ENCODE measurements around the gene MDM1. TPM values are rescaled to one million over a fixed set of nuclear protein-coding genes. Genes with fewer than 3 reads are reported as not detected.

MDM1 gene
- total RNA-seq, 1 donor from 2014 or later: 26.2 TPM

DNA sequence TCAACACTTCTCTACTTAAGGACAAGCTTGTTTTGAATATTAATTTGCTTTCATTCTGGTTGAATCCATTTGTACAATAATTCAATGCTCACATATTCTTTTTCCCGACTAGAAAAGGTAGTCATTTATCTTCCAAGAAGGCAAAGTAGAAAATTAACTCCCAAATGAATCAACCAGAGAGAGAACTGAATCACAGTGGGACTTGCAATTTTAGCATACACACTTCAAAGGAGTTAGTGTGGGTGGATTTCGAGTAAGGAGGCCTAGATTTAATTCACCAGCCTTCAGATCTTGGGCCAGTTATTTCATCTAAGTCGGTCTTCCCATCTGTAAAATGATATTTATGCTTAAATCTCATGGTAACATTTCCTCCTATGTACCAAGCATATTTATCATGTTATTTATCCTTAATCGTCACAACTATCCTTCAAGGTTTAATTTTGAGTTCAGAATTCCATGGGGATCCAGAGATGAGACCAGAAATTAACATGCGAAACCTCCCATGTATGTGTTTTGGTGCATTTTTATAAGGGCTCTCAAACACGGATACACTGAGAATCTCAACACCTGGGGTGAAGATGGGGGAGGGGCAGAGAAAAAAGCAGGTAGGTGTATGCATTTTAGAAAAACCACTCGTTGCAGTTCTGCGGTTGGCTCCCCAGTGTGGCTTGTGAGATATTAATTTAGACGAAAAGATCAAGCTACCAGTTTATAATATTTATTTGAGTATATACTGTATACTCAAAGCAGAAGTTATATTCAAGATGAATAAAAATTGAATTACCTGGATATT lies 39.8 kb downstream of the MDM1 start:
- Mint-ChIP-seq H3K4me1 (no peaks in the 10 kb centered on the region), H3K4me3 (no peak overlapping the region), H3K27me3 (ENCODE audit: low read depth) (no peaks in the 10 kb centered on the region), H3K27ac (ENCODE audit: unreplicated experiment) (no peak overlapping the region), H3K9me3 (no peaks in the 10 kb centered on the region), H3K36me3 (ENCODE audit: low read depth) (peaks cover 5% of the 10 kb centered on the region)
- no peak for DNase-seq (ENCODE audit: low read depth, low spot score)
- TF ChIP-seq, protein P1, sequence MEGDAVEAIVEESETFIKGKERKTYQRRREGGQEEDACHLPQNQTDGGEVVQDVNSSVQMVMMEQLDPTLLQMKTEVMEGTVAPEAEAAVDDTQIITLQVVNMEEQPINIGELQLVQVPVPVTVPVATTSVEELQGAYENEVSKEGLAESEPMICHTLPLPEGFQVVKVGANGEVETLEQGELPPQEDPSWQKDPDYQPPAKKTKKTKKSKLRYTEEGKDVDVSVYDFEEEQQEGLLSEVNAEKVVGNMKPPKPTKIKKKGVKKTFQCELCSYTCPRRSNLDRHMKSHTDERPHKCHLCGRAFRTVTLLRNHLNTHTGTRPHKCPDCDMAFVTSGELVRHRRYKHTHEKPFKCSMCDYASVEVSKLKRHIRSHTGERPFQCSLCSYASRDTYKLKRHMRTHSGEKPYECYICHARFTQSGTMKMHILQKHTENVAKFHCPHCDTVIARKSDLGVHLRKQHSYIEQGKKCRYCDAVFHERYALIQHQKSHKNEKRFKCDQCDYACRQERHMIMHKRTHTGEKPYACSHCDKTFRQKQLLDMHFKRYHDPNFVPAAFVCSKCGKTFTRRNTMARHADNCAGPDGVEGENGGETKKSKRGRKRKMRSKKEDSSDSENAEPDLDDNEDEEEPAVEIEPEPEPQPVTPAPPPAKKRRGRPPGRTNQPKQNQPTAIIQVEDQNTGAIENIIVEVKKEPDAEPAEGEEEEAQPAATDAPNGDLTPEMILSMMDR (conservative IDR thresholded peaks at IDR 0.05): no peak

DNA sequence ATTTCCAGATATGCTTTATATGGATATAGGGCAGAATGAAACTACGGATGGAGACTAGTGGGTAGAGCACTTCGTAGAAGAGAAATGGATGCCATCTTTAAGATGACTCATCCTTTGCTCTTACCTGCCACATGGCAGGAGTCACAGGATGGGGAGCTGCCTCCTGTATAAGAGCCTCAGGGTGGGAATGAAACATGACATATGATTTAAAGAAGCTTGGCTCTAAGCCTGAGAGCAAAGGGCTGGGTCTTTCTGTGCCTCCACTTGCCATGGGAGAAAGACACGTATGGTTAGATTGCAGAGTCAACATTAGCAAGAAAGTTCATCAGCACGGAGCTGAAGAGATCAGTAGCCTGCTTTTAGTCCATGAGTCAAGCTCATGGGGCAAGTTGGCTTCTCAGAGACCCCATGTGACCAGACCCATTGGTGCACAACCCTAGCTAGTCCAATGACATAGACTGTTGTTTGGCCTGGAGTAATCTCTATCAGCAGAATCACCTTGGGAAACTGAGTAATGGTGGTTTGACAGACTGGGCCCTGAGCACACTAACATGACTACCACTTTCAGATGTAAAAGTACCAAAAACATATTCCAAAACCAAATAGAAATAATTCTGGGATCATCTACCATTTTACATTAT lies 40.6 kb downstream of the MDM1 start:
- DNase-seq (ENCODE audit: low read depth, low spot score): no peak
- Mint-ChIP-seq H3K9me3 (no peaks in the 10 kb centered on the region), H3K27ac (ENCODE audit: unreplicated experiment) (no peak overlapping the region), H3K4me3 (no peak overlapping the region), H3K36me3 (ENCODE audit: low read depth) (peaks cover 3% of the 10 kb centered on the region), H3K27me3 (ENCODE audit: low read depth) (no peaks in the 10 kb centered on the region), H3K4me1 (no peaks in the 10 kb centered on the region)
- TF ChIP-seq, protein P1 (conservative IDR thresholded peaks at IDR 0.05): no peak

DNA sequence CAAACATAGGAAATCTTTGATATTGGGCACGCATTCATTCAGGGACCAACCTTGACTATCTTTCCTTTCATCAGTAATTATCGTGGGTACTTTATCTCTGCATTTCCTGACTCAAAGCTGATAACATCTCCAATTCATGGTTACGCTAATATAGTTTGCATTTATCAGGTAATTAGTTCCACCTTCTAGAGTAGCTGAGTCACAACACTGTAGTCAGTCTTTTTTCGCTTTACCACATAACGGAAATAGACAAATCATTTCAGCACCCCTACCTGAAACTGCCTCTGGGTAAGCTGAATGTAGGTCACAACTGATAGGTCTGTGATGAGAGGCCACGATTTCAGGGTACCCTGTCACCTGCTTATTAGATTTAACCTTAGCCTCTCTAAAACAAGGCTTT lies 42.0 kb downstream of the MDM1 start:
- no peak overlapping the region for H3K27ac Mint-ChIP-seq (ENCODE audit: unreplicated experiment)
- peaks cover 3% of the 10 kb centered on the region for H3K36me3 Mint-ChIP-seq (ENCODE audit: low read depth)
- TF ChIP-seq, protein P1 (conservative IDR thresholded peaks at IDR 0.05): no peak
- no peaks in the 10 kb centered on the region for H3K4me1 Mint-ChIP-seq
- no peaks in the 10 kb centered on the region for H3K9me3 Mint-ChIP-seq
- no peak for DNase-seq (ENCODE audit: low read depth, low spot score)
- no peak overlapping the region for H3K4me3 Mint-ChIP-seq
- H3K27me3 Mint-ChIP-seq (ENCODE audit: low read depth): no peaks in the 10 kb centered on the region

DNA sequence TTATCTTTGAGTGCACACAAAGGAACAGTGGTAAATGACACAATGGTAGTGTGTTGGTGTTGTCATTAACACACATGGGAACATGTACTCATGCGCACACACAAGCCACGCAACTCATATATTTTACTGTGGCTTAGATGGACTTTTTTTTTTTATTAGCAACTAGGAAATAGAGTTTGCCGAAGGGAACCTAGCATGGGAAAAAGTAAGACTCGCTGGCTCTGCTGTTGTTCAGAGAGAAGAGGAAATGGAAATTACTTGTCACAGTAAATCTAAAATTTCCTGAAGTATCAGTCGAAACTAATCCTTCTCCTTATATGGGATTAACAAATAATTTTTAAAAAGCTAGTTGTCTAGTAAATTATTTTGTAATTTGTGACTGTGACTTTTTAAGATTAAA lies 45.1 kb downstream of the MDM1 start:
- Mint-ChIP-seq H3K27ac (ENCODE audit: unreplicated experiment) (no peak overlapping the region), H3K36me3 (ENCODE audit: low read depth) (no peaks in the 10 kb centered on the region), H3K4me1 (no peaks in the 10 kb centered on the region), H3K4me3 (no peak overlapping the region), H3K27me3 (ENCODE audit: low read depth) (no peaks in the 10 kb centered on the region), H3K9me3 (no peaks in the 10 kb centered on the region)
- TF ChIP-seq, protein P1 (conservative IDR thresholded peaks at IDR 0.05): no peak
- no peak for DNase-seq (ENCODE audit: low read depth, low spot score)

DNA sequence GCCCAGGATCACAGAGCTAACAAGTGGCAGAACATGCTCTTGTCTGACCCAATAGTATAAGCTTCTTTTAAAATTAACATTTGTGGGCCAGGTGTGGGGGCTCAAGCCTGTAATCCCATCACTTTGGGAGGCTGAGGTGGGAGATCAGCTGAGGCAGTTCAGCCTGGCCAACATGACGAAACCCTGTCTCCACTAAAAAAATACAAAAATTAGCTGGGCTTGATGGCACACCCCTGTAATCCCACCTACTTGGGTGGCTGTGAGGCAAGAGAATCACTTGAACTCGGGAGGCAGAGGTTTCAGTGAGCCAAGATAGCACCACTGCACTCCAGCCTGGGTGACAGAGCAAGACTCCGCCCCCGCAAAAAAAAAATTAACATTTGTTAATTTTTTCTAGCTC lies 45.8 kb downstream of the MDM1 start:
- DNase-seq (ENCODE audit: low read depth, low spot score): no peak
- no peak overlapping the region for H3K4me3 Mint-ChIP-seq
- H3K36me3 Mint-ChIP-seq (ENCODE audit: low read depth): no peaks in the 10 kb centered on the region
- TF ChIP-seq, protein P1 (conservative IDR thresholded peaks at IDR 0.05): no peak
- H3K9me3 Mint-ChIP-seq: no peaks in the 10 kb centered on the region
- H3K27me3 Mint-ChIP-seq (ENCODE audit: low read depth): no peaks in the 10 kb centered on the region
- H3K27ac Mint-ChIP-seq (ENCODE audit: unreplicated experiment): no peak overlapping the region
- H3K4me1 Mint-ChIP-seq: no peaks in the 10 kb centered on the region
